H1 (cell line): ENCODE measurements around the gene GMNN. TPM values are rescaled to one million over a fixed set of nuclear protein-coding genes. Genes with fewer than 3 reads are reported as not detected.
"Not testable (repeated sequence)": the region's sequence is repeated elsewhere in the genome, so short reads cannot be mapped to it uniquely, and the experiment has no call there.

Experiments used
- CTCF ChIA-PET: fragments of 300-600 bp; sonication (Branson Sonifier 250); formaldehyde crosslinking; loops from one replicate; lab custom pipeline; 2021; ENCODE audit not compliant: partially characterized antibody; lab: Charles Lee
- POLR2A ChIA-PET: fragments of 300-600 bp; sonication (Branson Sonifier 250); formaldehyde crosslinking; loops from one replicate; lab custom pipeline; 2021; ENCODE audit warnings: inconsistent platforms; ENCODE audit not compliant: partially characterized antibody; lab: Charles Lee
- DNase-seq, 2 experiments: peaks; one replicate each; pipeline versions ENCODE4 v3.0.0 to v3.0.0-alpha.2; 2010 to 2022; ENCODE audit warnings: low spot score in 2 of 2, low read depth in 1 of 2, mixed read lengths in 1 of 2
- FAIRE-seq: peaks from 2 replicates; lab custom pipeline; 2011; peaks lifted over from hg19 to GRCh38; lab: Jason Lieb, UNC
- H2AFZ ChIP-seq: 2 replicates; pipeline ENCODE4 v1.8.1; 2012; ENCODE audit warnings: low read length, inconsistent platforms
- H2AK5ac ChIP-seq: 2 replicates; pipeline ENCODE4 v1.6.1; 2013; ENCODE audit warnings: low read depth, low read length
- H2BK120ac ChIP-seq: replicated peaks from 2 replicates; pipeline ENCODE3; 2013; ENCODE audit warnings: low read depth, low read length, inconsistent platforms
- H2BK12ac ChIP-seq: 2 replicates; pipeline ENCODE4 v1.6.1; 2013; ENCODE audit warnings: low read depth, low read length
- H2BK15ac ChIP-seq: 2 replicates; pipeline ENCODE4 v1.6.1; 2013; ENCODE audit warnings: low read length
- H2BK20ac ChIP-seq: 2 replicates; pipeline ENCODE4 v1.6.1; 2013; ENCODE audit warnings: low read length
- H2BK5ac ChIP-seq: 2 replicates; pipeline ENCODE4 v1.6.1; 2013; ENCODE audit warnings: low read depth, low read length
- H3K14ac ChIP-seq: 2 replicates; pipeline ENCODE4 v1.6.1; 2013; ENCODE audit warnings: inconsistent platforms; ENCODE audit not compliant: insufficient read length
- H3K18ac ChIP-seq: 2 replicates; pipeline ENCODE4 v1.6.1; 2013; ENCODE audit warnings: low read length; ENCODE audit errors: extremely low read depth
- H3K23ac ChIP-seq: 2 replicates; pipeline ENCODE4 v1.6.1; 2013; ENCODE audit warnings: inconsistent platforms; ENCODE audit not compliant: insufficient read length
- H3K23me2 ChIP-seq: 2 replicates; pipeline ENCODE4 v1.6.1; 2013; ENCODE audit warnings: low read depth, low read length
- H3K27ac ChIP-seq: 2 replicates; pipeline ENCODE4 v1.6.1; 2011; ENCODE audit warnings: low read depth, low read length, inconsistent platforms
- H3K27me3 ChIP-seq, 4 experiments: replicated peaks in 1 of 4; 1 replicate in 1 of 4; 2 replicates in 3 of 4; pipeline versions ENCODE4 v1.6.1 to v1.8.1; 2011 to 2013; ENCODE audit warnings: low read length in 3 of 4, mild to moderate bottlenecking in 3 of 4, inconsistent platforms in 2 of 4, mixed read lengths in 2 of 4, moderate library complexity in 1 of 4; ENCODE audit not compliant: control insufficient read depth in 3 of 4, insufficient read depth in 3 of 4; ENCODE audit errors: extremely low read depth in 1 of 4
- H3K36me3 ChIP-seq, 4 experiments: 2 replicates each; pipeline versions ENCODE4 v1.6.1 to v1.8.1; 2011 to 2013; ENCODE audit warnings: mild to moderate bottlenecking in 4 of 4, low read length in 3 of 4, moderate library complexity in 2 of 4, control low read depth in 1 of 4, inconsistent platforms in 1 of 4; ENCODE audit not compliant: insufficient read depth in 4 of 4, control insufficient read depth in 2 of 4
- H3K4ac ChIP-seq: replicated peaks from 2 replicates; pipeline ENCODE3; 2013; ENCODE audit warnings: low read length, low read depth, mixed read lengths, inconsistent platforms; ENCODE audit not compliant: insufficient read length
- H3K4me1 ChIP-seq, 4 experiments: replicated peaks in 1 of 4; 1 replicate in 1 of 4; 2 replicates in 3 of 4; pipeline versions ENCODE4 v1.6.1 to v1.8.1; 2011 to 2013; ENCODE audit warnings: low read length in 3 of 4, inconsistent platforms in 2 of 4, mixed read lengths in 1 of 4; ENCODE audit not compliant: insufficient read depth in 4 of 4, control insufficient read depth in 3 of 4
- H3K4me2 ChIP-seq, 2 experiments: 2 replicates each; pipeline versions ENCODE4 v1.6.1 to v1.8.1; 2011 to 2013; ENCODE audit warnings: low read depth in 2 of 2, low read length in 2 of 2, control low read depth in 1 of 2, inconsistent platforms in 1 of 2, mild to moderate bottlenecking in 1 of 2; ENCODE audit not compliant: insufficient read depth in 1 of 2
- H3K4me3 ChIP-seq, 4 experiments: fragments of 200-600, 300-600 bp in 1 of 4; sonication (generic), shearing (Covaris generic), sonication (Bioruptor Twin) in 1 of 4; 2 replicates each; pipeline versions ENCODE4 v1.5.1 to v1.8.1; 2011 to 2016; ENCODE audit warnings: low read length in 4 of 4, low read depth in 3 of 4, control low read depth in 2 of 4, inconsistent platforms in 2 of 4, mild to moderate bottlenecking in 2 of 4, mixed read lengths in 1 of 4, moderate library complexity in 1 of 4; ENCODE audit not compliant: insufficient read depth in 2 of 4; ENCODE audit errors: extremely low read depth in 1 of 4
- H3K56ac ChIP-seq: replicated peaks from 2 replicates; pipeline ENCODE3; 2013; ENCODE audit warnings: low read depth, mild to moderate bottlenecking, mixed read lengths, low read length, inconsistent platforms; ENCODE audit not compliant: insufficient read length
- H3K79me1 ChIP-seq: 2 replicates; pipeline ENCODE4 v1.6.1; 2013; ENCODE audit warnings: low read depth, low read length, control low read depth
- H3K79me2 ChIP-seq, 2 experiments: 2 replicates each; pipeline versions ENCODE4 v1.6.1 to v1.8.1; 2012 to 2013; ENCODE audit warnings: low read length in 2 of 2, mild to moderate bottlenecking in 2 of 2, inconsistent platforms in 1 of 2; ENCODE audit not compliant: insufficient read depth in 2 of 2, control insufficient read depth in 1 of 2
- H3K9ac ChIP-seq, 4 experiments: replicated peaks in 1 of 4; 1 replicate in 1 of 4; 2 replicates in 3 of 4; pipeline versions ENCODE4 v1.6.1 to v1.8.1; 2011 to 2013; ENCODE audit warnings: low read depth in 3 of 4, low read length in 3 of 4, control low read depth in 2 of 4, mild to moderate bottlenecking in 2 of 4, moderate library complexity in 2 of 4, inconsistent platforms in 1 of 4; ENCODE audit errors: extremely low read depth in 1 of 4
- H3K9me3 ChIP-seq, 2 experiments: 2 replicates each; pipeline versions ENCODE4 v1.6.1 to v1.8.1; 2012 to 2013; ENCODE audit warnings: mild to moderate bottlenecking in 2 of 2, moderate library complexity in 2 of 2, control low read depth in 1 of 2, inconsistent platforms in 1 of 2, low read depth in 1 of 2, low read length in 1 of 2, mixed read lengths in 1 of 2; ENCODE audit not compliant: insufficient read depth in 2 of 2
- H4K20me1 ChIP-seq, 2 experiments: replicated peaks in 1 of 2; 2 replicates each; pipeline versions ENCODE3 to v1.8.1; 2011 to 2013; ENCODE audit warnings: inconsistent platforms in 2 of 2, low read length in 2 of 2, mild to moderate bottlenecking in 1 of 2; ENCODE audit not compliant: insufficient read depth in 2 of 2, control insufficient read depth in 1 of 2
- H4K5ac ChIP-seq: 2 replicates; pipeline ENCODE4 v1.6.1; 2013; ENCODE audit warnings: low read length, low read depth, mixed read lengths, inconsistent platforms; ENCODE audit not compliant: insufficient read length
- H4K8ac ChIP-seq: 2 replicates; pipeline ENCODE4 v1.8.0; 2013; ENCODE audit warnings: mild to moderate bottlenecking, moderate library complexity, low read length, inconsistent platforms; ENCODE audit not compliant: insufficient read depth; ENCODE audit errors: extremely low read depth
- H4K91ac ChIP-seq: replicated peaks from 2 replicates; pipeline ENCODE3; 2013; ENCODE audit warnings: low read length, mixed read lengths, inconsistent platforms; ENCODE audit not compliant: insufficient read length
- WGBS, 2 experiments: shearing (Covaris generic) in 1 of 2; methylation state at CpG; one replicate each; pipeline versions ENCODE4 v1.1.6 to v1.1.7; 2013 to 2015; ENCODE audit warnings: low lambda C conversion rate in 2 of 2, mixed read lengths in 2 of 2, inconsistent platforms in 1 of 2, low coverage in 1 of 2, missing lambda C conversion rate in 1 of 2; ENCODE audit not compliant: insufficient replicate concordance in 2 of 2, insufficient coverage in 1 of 2, insufficient read length in 1 of 2; ENCODE audit errors: extremely low coverage in 1 of 2, missing lambda C conversion rate in 1 of 2; 5-methylcytosine and 5-hydroxymethylcytosine counted together
- polyA plus RNA-seq, 7 experiments: library from polyadenylated mRNA; depleted of rRNA in 3 of 7; stranded (reverse) in 5 of 7; unstranded in 2 of 7; fragments of >200 nt in 5 of 7; fragments of 200-250 nt in 2 of 7; gene quantifications; 1 replicate in 5 of 7; 2 replicates in 1 of 7; 4 replicates in 1 of 7; pipeline versions ENCODE4 v1.2.1 to v1.2.3, GENCODE V29; 2011 to 2013; ENCODE audit warnings: missing spikeins in 2 of 7, mixed read lengths in 2 of 7
- total RNA-seq: library from RNA; stranded (reverse); fragmentation: NEBNext Ultra II Directional; extraction: Animal tissue kit (Norgen Biotek cat#: 25700); gene quantifications from 2 replicates; pipeline ENCODE4 v1.2.1, GENCODE V29; 2021

The GMNN gene
- total and polyA plus RNA-seq, 2 of the 8 experiments (the other 6 are each of a cell fraction or from before 2014, with no cell fraction given) = 65.9 to 101 TPM

- H3K36me3 ChIP-seq, H4K91ac ChIP-seq, H3K23ac ChIP-seq, H4K5ac ChIP-seq, H2BK15ac ChIP-seq, H3K23me2 ChIP-seq, H2BK12ac ChIP-seq, H3K4me3 ChIP-seq, H2BK5ac ChIP-seq, H3K9ac ChIP-seq, CTCF ChIA-PET, H3K79me1 ChIP-seq, H3K4ac ChIP-seq, FAIRE-seq, H3K27ac ChIP-seq, H2BK120ac ChIP-seq, H3K4me1 ChIP-seq, H3K27me3 ChIP-seq, H3K56ac ChIP-seq, H2AK5ac ChIP-seq, H3K79me2 ChIP-seq, H3K9me3 ChIP-seq, H3K14ac ChIP-seq, DNase-seq, H3K4me2 ChIP-seq, H3K18ac ChIP-seq, H4K8ac ChIP-seq, H2BK20ac ChIP-seq, H4K20me1 ChIP-seq: not testable (repeated sequence)
- 0 out of 2 replicates have a peak overlapping the region, but pooled peaks have one; percentile 21 for H2AFZ ChIP-seq
- POLR2A ChIA-PET = interaction anchor here (0.7 kb wide), 1 partner anchor 70 kb away, joined by 3 read pairs; no protein-coding TSS in a partner anchor
- 75% methylated on average over 3 of the region's 3 CpGs; no CpG with 5 or more reads in 1 of the 2 experiments for WGBS, 2 experiments
Observed at GRCh38 chr6:24750878-24751277, 23.9 kb upstream of the GMNN start.
